ENCODE results near the gene SNAP91. TPM values are rescaled to one million over a fixed set of nuclear protein-coding genes. Genes with fewer than 3 reads are reported as not detected.

Gene SNAP91
- total RNA-seq, 1 donor from 2014 or later: 1.5 TPM

GRCh38 chr6:83702077-83702476, 6.8 kb downstream of the SNAP91 start:
- H3K9me3 Mint-ChIP-seq (ENCODE audit: unreplicated experiment): no peaks in the 10 kb centered on the region
- H3K36me3 Mint-ChIP-seq (ENCODE audit: low read depth, unreplicated experiment): no peaks in the 10 kb centered on the region
- no peak overlapping the region for H3K4me3 Mint-ChIP-seq (ENCODE audit: unreplicated experiment)
- H3K27ac Mint-ChIP-seq (ENCODE audit: unreplicated experiment): no peak overlapping the region
- peaks cover 3% of the 10 kb centered on the region for H3K27me3 Mint-ChIP-seq (ENCODE audit: unreplicated experiment)
- no peaks in the 10 kb centered on the region for H3K4me1 Mint-ChIP-seq (ENCODE audit: unreplicated experiment)
- no peak for TF ChIP-seq CTCF (IDR thresholded peaks at IDR 0.05; ENCODE audit: unreplicated experiment)
- DNase-seq (ENCODE audit: low spot score): no peak

- no peak for TF ChIP-seq CTCF (IDR thresholded peaks at IDR 0.05; ENCODE audit: unreplicated experiment)
- H3K36me3 Mint-ChIP-seq (ENCODE audit: low read depth, unreplicated experiment): no peaks in the 10 kb centered on the region
- no peak for DNase-seq (ENCODE audit: low spot score)
Measured at GRCh38 chr6:83696674-83697073, 12.2 kb downstream of the SNAP91 start.

GRCh38 chr6:83685481-83685880, 23.4 kb downstream of the SNAP91 start:
- no peak overlapping the region for H3K27ac Mint-ChIP-seq (ENCODE audit: unreplicated experiment)
- no peak for DNase-seq (ENCODE audit: low spot score)
- no peak overlapping the region for H3K4me3 Mint-ChIP-seq (ENCODE audit: unreplicated experiment)
- TF ChIP-seq CTCF (IDR thresholded peaks at IDR 0.05; ENCODE audit: unreplicated experiment): no peak
- H3K9me3 Mint-ChIP-seq (ENCODE audit: unreplicated experiment): no peaks in the 10 kb centered on the region
- H3K27me3 Mint-ChIP-seq (ENCODE audit: unreplicated experiment): no peaks in the 10 kb centered on the region
- H3K4me1 Mint-ChIP-seq (ENCODE audit: unreplicated experiment): no peaks in the 10 kb centered on the region
- no peaks in the 10 kb centered on the region for H3K36me3 Mint-ChIP-seq (ENCODE audit: low read depth, unreplicated experiment)

More at GRCh38 chr6:83696674-83697073, 12.2 kb downstream of the SNAP91 start:
- Mint-ChIP-seq H3K27me3 (ENCODE audit: unreplicated experiment) (no peaks in the 10 kb centered on the region), H3K9me3 (ENCODE audit: unreplicated experiment) (no peaks in the 10 kb centered on the region), H3K27ac (ENCODE audit: unreplicated experiment) (no peak overlapping the region), H3K4me3 (ENCODE audit: unreplicated experiment) (no peak overlapping the region), H3K4me1 (ENCODE audit: unreplicated experiment) (no peaks in the 10 kb centered on the region)

- H3K27ac Mint-ChIP-seq (ENCODE audit: unreplicated experiment): no peak overlapping the region
- peaks cover 4% of the 10 kb centered on the region for H3K27me3 Mint-ChIP-seq (ENCODE audit: unreplicated experiment)
- no peaks in the 10 kb centered on the region for H3K36me3 Mint-ChIP-seq (ENCODE audit: low read depth, unreplicated experiment)
- H3K4me3 Mint-ChIP-seq (ENCODE audit: unreplicated experiment): no peak overlapping the region
- no peak for DNase-seq (ENCODE audit: low spot score)
- no peak for TF ChIP-seq CTCF (IDR thresholded peaks at IDR 0.05; ENCODE audit: unreplicated experiment)
- no peaks in the 10 kb centered on the region for H3K9me3 Mint-ChIP-seq (ENCODE audit: unreplicated experiment)
- H3K4me1 Mint-ChIP-seq (ENCODE audit: unreplicated experiment): peaks cover 2% of the 10 kb centered on the region
Measured at GRCh38 chr6:83677791-83678190, 31.1 kb downstream of the SNAP91 start.

GRCh38 chr6:83637953-83638352, 70.9 kb downstream of the SNAP91 start:
- DNase-seq (ENCODE audit: low spot score): no peak
- H3K4me3 Mint-ChIP-seq (ENCODE audit: unreplicated experiment): no peak overlapping the region
- peaks cover 8% of the 10 kb centered on the region for H3K4me1 Mint-ChIP-seq (ENCODE audit: unreplicated experiment)
- no peaks in the 10 kb centered on the region for H3K9me3 Mint-ChIP-seq (ENCODE audit: unreplicated experiment)
- H3K27ac Mint-ChIP-seq (ENCODE audit: unreplicated experiment): no peak overlapping the region
- H3K27me3 Mint-ChIP-seq (ENCODE audit: unreplicated experiment): no peaks in the 10 kb centered on the region
- no peak for TF ChIP-seq CTCF (IDR thresholded peaks at IDR 0.05; ENCODE audit: unreplicated experiment)
- no peaks in the 10 kb centered on the region for H3K36me3 Mint-ChIP-seq (ENCODE audit: low read depth, unreplicated experiment)
